DMS153 (cell line): Measurements from ENCODE around the gene COL4A2.

ENCODE experiments used
- DNase-seq: peaks from one replicate; lab custom pipeline; 2025; lab: John Stamatoyannopoulos, UW

Gene COL4A2

GRCh38 chr13:110322126-110322827, 15.2 kb downstream of the COL4A2 start:
- DNase-seq = no peak

GRCh38 chr13:110322828-110323171, 15.7 kb downstream of the COL4A2 start:
- no peak for DNase-seq

- DNase-seq = no peak
These were observed 16.2 kb downstream of the COL4A2 start for GRCh38 chr13:110323172-110323891.

- no peak for DNase-seq
These were observed 17.1 kb downstream of the COL4A2 start for GRCh38 chr13:110324026-110324749.

- no peak for DNase-seq
These were observed 19.3 kb downstream of the COL4A2 start for GRCh38 chr13:110326263-110326904.

GRCh38 chr13:110327051-110327721, 20.1 kb downstream of the COL4A2 start:
- DNase-seq = no peak

GRCh38 chr13:110328573-110328972, 21.5 kb downstream of the COL4A2 start:
- DNase-seq = no peak

GRCh38 chr13:110329258-110329657, 22.2 kb downstream of the COL4A2 start:
- DNase-seq = no peak

- no peak for DNase-seq
These were observed 22.8 kb downstream of the COL4A2 start for GRCh38 chr13:110329798-110330461.

- no peak for DNase-seq
These were observed 23.5 kb downstream of the COL4A2 start for GRCh38 chr13:110330491-110331011.

GRCh38 chr13:110331362-110331761, 24.3 kb downstream of the COL4A2 start:
- DNase-seq = no peak

- DNase-seq = no peak
These were observed 25.7 kb downstream of the COL4A2 start for GRCh38 chr13:110332750-110333149.

- no peak for DNase-seq
These were observed 26.8 kb downstream of the COL4A2 start for GRCh38 chr13:110333837-110334236.

- DNase-seq = no peak
These were observed 27.2 kb downstream of the COL4A2 start for GRCh38 chr13:110334256-110334655.

- no peak for DNase-seq
These were observed 27.9 kb downstream of the COL4A2 start for GRCh38 chr13:110334841-110335490.

- DNase-seq = no peak
These were observed 29.0 kb downstream of the COL4A2 start for GRCh38 chr13:110336108-110336507.

GRCh38 chr13:110336681-110337080, 29.6 kb downstream of the COL4A2 start:
- no peak for DNase-seq

- DNase-seq = no peak
These were observed 30.2 kb downstream of the COL4A2 start for GRCh38 chr13:110337247-110337646.

GRCh38 chr13:110338441-110339101, 31.5 kb downstream of the COL4A2 start:
- no peak for DNase-seq

GRCh38 chr13:110339263-110339662, 32.2 kb downstream of the COL4A2 start:
- DNase-seq = no peak
